ENCODE results near the gene GALNTL6.

- TF ChIP-seq CTCF (IDR thresholded peaks at IDR 0.05; ENCODE audit: insufficient read depth, low read depth, low read length), result no peak
- no peak for TF ChIP-seq EZH2 (IDR thresholded peaks at IDR 0.05; ENCODE audit: insufficient read depth, low read length)
Measured at GRCh38 chr4:171981185-171981584, 168.0 kb downstream of the GALNTL6 start.
